GM23248 (cell line): ENCODE data around the gene TMOD3. TPM values are rescaled to one million over a fixed set of nuclear protein-coding genes. Genes with fewer than 3 reads are reported as not detected.

Source experiments
- DNase-seq: peaks from one replicate; pipeline ENCODE4 v3.0.0-alpha.2; 2015
- H2AFZ ChIP-seq: fragments of 200-600 bp; sonication (generic); 2 replicates; pipeline ENCODE4 v1.6.1; 2016; ENCODE audit warnings: antibody characterized with exemption
- H3F3A ChIP-seq: fragments of 200-600 bp; sonication (generic); 2 replicates; pipeline ENCODE4 v1.6.1; 2016; ENCODE audit warnings: mild to moderate bottlenecking, antibody characterized with exemption, mixed run types; ENCODE audit not compliant: insufficient read depth
- H3K27ac ChIP-seq: fragments of 200-600 bp; sonication (generic); 2 replicates; pipeline ENCODE4 v1.5.1; 2016; ENCODE audit warnings: mild to moderate bottlenecking
- H3K27me3 ChIP-seq: fragments of 200-600 bp; sonication (generic); replicated peaks from 2 replicates; pipeline ENCODE4 v1.6.1; 2016; ENCODE audit warnings: mild to moderate bottlenecking; ENCODE audit not compliant: insufficient read depth
- H3K36me3 ChIP-seq: fragments of 200-600 bp; sonication (generic); 2 replicates; pipeline ENCODE4 v1.6.1; 2016; ENCODE audit warnings: low read depth, mild to moderate bottlenecking
- H3K4me1 ChIP-seq: fragments of 200-600 bp; sonication (generic); 2 replicates; pipeline ENCODE4 v1.6.1; 2016; ENCODE audit warnings: mild to moderate bottlenecking; ENCODE audit not compliant: insufficient read depth
- H3K4me2 ChIP-seq: fragments of 200-600 bp; sonication (generic); one replicate; pipeline ENCODE4 v1.6.1; 2016; ENCODE audit warnings: mild to moderate bottlenecking; ENCODE audit not compliant: unreplicated experiment
- H3K4me3 ChIP-seq: fragments of 200-600 bp; sonication (generic); 2 replicates; pipeline ENCODE4 v1.5.1; 2016; ENCODE audit warnings: mild to moderate bottlenecking
- H3K79me2 ChIP-seq: fragments of 200-600 bp; sonication (generic); 2 replicates; pipeline ENCODE4 v1.6.1; 2016; ENCODE audit warnings: mild to moderate bottlenecking; ENCODE audit not compliant: insufficient read depth
- H3K9ac ChIP-seq: fragments of 200-600 bp; sonication (generic); 2 replicates; pipeline ENCODE4 v1.6.1; 2016; ENCODE audit warnings: mild to moderate bottlenecking
- H3K9me2 ChIP-seq: fragments of 200-600 bp; sonication (generic); 2 replicates; pipeline ENCODE4 v1.6.1; 2016; ENCODE audit warnings: mixed run types, mild to moderate bottlenecking, moderate library complexity; ENCODE audit not compliant: insufficient read depth
- H3K9me3 ChIP-seq: fragments of 200-600 bp; sonication (generic); one replicate; pipeline ENCODE4 v1.6.1; 2017; ENCODE audit warnings: low read depth
- H4K20me1 ChIP-seq: fragments of 200-600 bp; sonication (generic); 2 replicates; pipeline ENCODE4 v1.6.0; 2016; ENCODE audit not compliant: insufficient read depth
- EZH2 ChIP-seq: fragments of 200-600 bp; sonication (generic); IDR thresholded peaks from 2 replicates; pipeline ENCODE4 v1.6.1; 2018; ENCODE audit warnings: antibody characterized with exemption, mild to moderate bottlenecking; ENCODE audit not compliant: insufficient read depth, poor library complexity, severe bottlenecking
- EZH2phosphoT487 ChIP-seq: fragments of 200-600 bp; sonication (generic); IDR thresholded peaks from 2 replicates; pipeline ENCODE4 v1.6.1; 2018; ENCODE audit warnings: antibody characterized with exemption, moderate library complexity, mild to moderate bottlenecking, low read depth; ENCODE audit not compliant: insufficient read depth
- WGBS, 2 experiments: methylation state at CpG; one replicate each; pipeline ENCODE4 v1.1.6; 2015 to 2017; ENCODE audit warnings: low lambda C conversion rate in 2 of 2, low coverage in 1 of 2; ENCODE audit errors: missing lambda C conversion rate in 2 of 2; 5-methylcytosine and 5-hydroxymethylcytosine counted together
- in situ Hi-C: fragments of 300-500 bp; cut with MboI; formaldehyde crosslinking; loops from 2 replicates; pipeline ENCODE4 v1.15.0; 2020
- polyA plus RNA-seq: library from polyadenylated mRNA; unstranded; fragments of >200 nt; fragmentation: Nextera tagmentation; extraction: Ambion mirVana; gene quantifications from 2 replicates; pipeline ENCODE4 v1.2.1, GENCODE V29; 2016
- total RNA-seq: library from RNA; depleted of rRNA; stranded (reverse); fragments of >200 nt; shearing (Covaris generic); gene quantifications from 2 replicates; pipeline ENCODE4 v1.2.3, GENCODE V29; 2014

TMOD3 gene
- total and polyA plus RNA-seq, 2 experiments from 2014 or later, result 35.1 to 47.2 TPM

DNA sequence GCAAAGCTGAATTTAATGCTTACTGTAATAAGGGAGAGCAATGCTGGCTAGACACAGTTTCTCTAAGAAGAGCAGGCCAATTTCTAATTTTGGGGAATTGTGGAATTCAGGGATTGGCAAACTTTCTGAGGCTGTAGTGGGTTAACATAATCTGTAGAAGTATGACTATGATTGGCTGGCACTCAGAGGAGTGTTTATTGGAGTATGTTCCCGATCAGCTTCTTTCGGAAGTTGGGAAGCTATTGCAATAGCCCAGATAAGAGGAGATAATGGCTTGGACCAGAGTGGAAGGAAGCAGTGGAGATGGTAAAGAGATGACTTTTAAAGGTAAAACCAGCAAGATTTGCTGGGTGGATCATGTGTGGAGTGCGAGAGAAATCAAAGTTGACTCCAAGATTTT lies 19.4 kb downstream of the TMOD3 start:
- Histone ChIP-seq H3K27me3 (no peaks in the 10 kb centered on the region), H3K4me1 (peaks cover 46% of the 10 kb centered on the region), H3K79me2 (peaks cover 100% of the 10 kb centered on the region), H3K9me2 (no peaks in the 10 kb centered on the region), H3K9me3 (no peaks in the 10 kb centered on the region), H3K4me2 (no peak overlapping the region), H3K9ac (no peak overlapping the region), H3K4me3 (no peak overlapping the region), H3K27ac (no peak overlapping the region), H3K36me3 (no peaks in the 10 kb centered on the region), H4K20me1 (0 out of 2 replicates have a peak, but pooled peaks cover 10% of the 10 kb centered on the region), H3F3A (peaks cover 31% of the 10 kb centered on the region), H2AFZ (no peak overlapping the region)
- 37 to 50% methylated on average over 3 of the region's 3 CpGs for WGBS, 2 experiments
- in situ Hi-C loops, result no loop called here
- TF ChIP-seq EZH2phosphoT487 (no peak), EZH2 (no peak)
- DNase-seq, result no peak

DNA sequence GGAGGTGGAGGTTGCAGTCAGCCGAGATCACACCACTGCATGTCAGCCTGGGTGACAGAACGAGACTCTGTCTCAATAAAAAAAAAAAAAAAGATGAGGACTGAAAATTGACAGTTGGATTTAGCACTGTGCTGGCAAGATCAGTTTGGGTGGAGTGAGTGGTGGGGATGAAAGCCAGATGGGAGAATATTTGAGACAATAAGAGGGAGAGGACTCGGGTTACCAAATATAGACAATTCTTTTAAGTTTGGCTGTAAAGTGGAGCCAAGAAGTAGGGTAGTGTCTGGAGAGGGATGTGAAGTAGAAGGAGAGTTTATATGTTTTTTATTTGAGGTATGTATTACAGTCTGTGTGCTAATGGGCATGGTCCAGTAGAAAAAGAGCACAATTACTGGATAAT lies 20.4 kb downstream of the TMOD3 start:
- 39 to 54% methylated on average over 3 of the region's 3 CpGs for WGBS, 2 experiments
- H3K9ac ChIP-seq, result no peak overlapping the region
- H3K9me2 ChIP-seq, result no peaks in the 10 kb centered on the region
- no peak for DNase-seq
- peaks cover 39% of the 10 kb centered on the region for H3K4me1 ChIP-seq
- H4K20me1 ChIP-seq, result 0 out of 2 replicates have a peak, but pooled peaks cover 10% of the 10 kb centered on the region
- in situ Hi-C loops, result no loop called here
- H3K27me3 ChIP-seq, result no peaks in the 10 kb centered on the region
- H3K9me3 ChIP-seq, result no peaks in the 10 kb centered on the region
- no peak overlapping the region for H3K27ac ChIP-seq
- no peaks in the 10 kb centered on the region for H3K36me3 ChIP-seq
- no peak overlapping the region for H2AFZ ChIP-seq
- H3K4me2 ChIP-seq, result no peak overlapping the region
- no peak for TF ChIP-seq EZH2
- no peak for TF ChIP-seq EZH2phosphoT487
- H3F3A ChIP-seq, result peaks cover 21% of the 10 kb centered on the region
- H3K79me2 ChIP-seq, result peaks cover 100% of the 10 kb centered on the region
- H3K4me3 ChIP-seq, result no peak overlapping the region

DNA sequence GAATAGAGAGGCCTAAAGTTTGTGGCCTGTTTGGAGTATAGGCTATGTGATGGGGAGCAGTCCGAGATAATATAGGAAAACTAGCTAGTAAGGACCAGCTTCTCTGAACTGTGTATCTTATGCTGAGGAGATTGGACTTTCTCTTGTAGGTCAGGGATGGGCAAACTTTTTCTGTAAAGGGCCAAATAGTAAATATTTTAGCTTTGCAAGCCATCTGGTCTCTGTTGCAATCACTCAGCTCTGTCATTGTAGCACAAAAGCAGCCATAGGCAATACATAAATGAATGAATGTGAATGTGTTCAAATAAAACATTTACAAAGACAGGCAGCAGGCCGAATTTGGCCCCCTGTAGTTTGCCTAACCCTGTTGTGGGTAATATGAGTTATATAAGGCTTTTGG lies 24.5 kb downstream of the TMOD3 start:
- no peak overlapping the region for H3K27ac ChIP-seq
- no peaks in the 10 kb centered on the region for H3K9me3 ChIP-seq
- no peak overlapping the region for H2AFZ ChIP-seq
- TF ChIP-seq EZH2phosphoT487 (no peak), EZH2 (no peak)
- no peaks in the 10 kb centered on the region for H3F3A ChIP-seq
- peaks cover 100% of the 10 kb centered on the region for H3K79me2 ChIP-seq
- whole genome bisulfite sequencing, 2 experiments, result 76 to 82% methylated on average over 2 of the region's 2 CpGs
- in situ Hi-C loops, result no loop called here
- H3K4me1 ChIP-seq, result peaks cover 17% of the 10 kb centered on the region; the same call in 1 of the 2 replicates
- no peaks in the 10 kb centered on the region for H3K27me3 ChIP-seq
- H4K20me1 ChIP-seq, result peaks cover 10% of the 10 kb centered on the region; the same call in 1 of the 2 replicates
- no peaks in the 10 kb centered on the region for H3K36me3 ChIP-seq
- H3K9ac ChIP-seq, result no peak overlapping the region
- no peak overlapping the region for H3K4me2 ChIP-seq
- H3K4me3 ChIP-seq, result no peak overlapping the region
- peak; percentile 35 for DNase-seq
- H3K9me2 ChIP-seq, result no peaks in the 10 kb centered on the region

DNA sequence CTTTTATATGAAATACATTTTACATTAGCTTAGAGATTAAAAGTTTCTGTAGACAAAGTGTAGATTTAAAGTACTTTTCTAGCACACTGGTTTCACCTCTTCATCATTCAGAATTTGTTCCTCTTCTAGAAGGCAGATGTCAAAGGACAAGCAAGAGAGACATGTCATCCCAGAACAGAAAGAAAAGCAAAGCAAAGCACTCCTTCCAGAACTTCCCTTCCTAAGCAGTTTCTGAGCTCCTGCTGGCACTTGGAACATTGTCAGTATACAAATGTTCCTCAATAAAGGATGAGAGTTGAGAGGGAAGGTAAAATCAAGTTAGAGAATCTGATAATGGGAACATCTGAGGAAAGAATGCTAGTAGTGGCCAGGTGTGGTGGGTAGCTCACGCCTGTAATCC lies 26.2 kb downstream of the TMOD3 start:
- Histone ChIP-seq H3K36me3 (no peaks in the 10 kb centered on the region), H3K27ac (no peak overlapping the region), H4K20me1 (peaks cover 2% of the 10 kb centered on the region; the same call in 1 of the 2 replicates), H3K4me2 (no peak overlapping the region), H3K9me3 (no peaks in the 10 kb centered on the region), H3K9ac (no peak overlapping the region), H2AFZ (no peak overlapping the region), H3K4me1 (0 out of 2 replicates have a peak, but pooled peaks cover 16% of the 10 kb centered on the region), H3K4me3 (no peak overlapping the region), H3F3A (no peaks in the 10 kb centered on the region), H3K27me3 (no peaks in the 10 kb centered on the region), H3K9me2 (no peaks in the 10 kb centered on the region), H3K79me2 (peaks cover 100% of the 10 kb centered on the region)
- DNase-seq, result no peak
- WGBS, 2 experiments, result 97 to 100% methylated on average over 1 of the region's 1 CpG
- no peak for TF ChIP-seq EZH2
- no peak for TF ChIP-seq EZH2phosphoT487
- in situ Hi-C loops, result no loop called here
